HEK293 (cell line): Measurements from ENCODE around the gene MBD5.

Experiments used
- CTCF ChIA-PET: fragments of 350-600 bp; formaldehyde crosslinking; extraction: SDS; loops from one replicate; lab custom pipeline; 2021; ENCODE audit warnings: antibody characterized with exemption; lab: Yijun Ruan, JAX
- POLR2A ChIA-PET: fragments of 300-600 bp; formaldehyde crosslinking; extraction: SDS; loops from one replicate; lab custom pipeline; 2020; ENCODE audit warnings: antibody characterized with exemption, inconsistent platforms; lab: Yijun Ruan, JAX
- H3K27ac ChIP-seq: fragments of 200-500 bp; sonication (Bioruptor generic); 2 replicates; pipeline ENCODE4 v1.5.1; 2014; ENCODE audit warnings: low read depth, low read length, control low read depth, inconsistent platforms; ENCODE audit errors: extremely low read depth
- H3K36me3 ChIP-seq, 2 experiments: fragments of 200-500 bp in 1 of 2; sonication (Bioruptor generic) in 1 of 2; 1 replicate in 1 of 2; 2 replicates in 1 of 2; pipeline ENCODE4 v1.5.1; 2014 to 2017; ENCODE audit warnings: inconsistent platforms in 2 of 2, low read length in 2 of 2; ENCODE audit not compliant: control insufficient read depth in 2 of 2, insufficient read depth in 1 of 2
- H3K4me1 ChIP-seq: fragments of 200-500 bp; sonication (Bioruptor generic); 2 replicates; pipeline ENCODE4 v1.5.1; 2014; ENCODE audit warnings: mild to moderate bottlenecking, low read length, inconsistent platforms; ENCODE audit not compliant: control insufficient read depth, insufficient read depth
- H3K4me3 ChIP-seq: 2 replicates; pipeline ENCODE4 v1.5.1; 2011; ENCODE audit warnings: low read depth, mild to moderate bottlenecking, control low read depth, low read length, moderate library complexity
- H3K9me3 ChIP-seq: fragments of 200-500 bp; sonication (Bioruptor generic); 2 replicates; pipeline ENCODE4 v1.5.1; 2014; ENCODE audit warnings: low read depth, low read length, inconsistent platforms; ENCODE audit not compliant: control insufficient read depth, insufficient read depth
- GLIS2 ChIP-seq: fragments of 450-650 bp; formaldehyde crosslinking; IDR thresholded peaks from 2 replicates; pipeline ENCODE4 v1.5.1; 2016; ENCODE audit warnings: missing biosample characterization, missing genetic modification characterization
- ZIC2 ChIP-seq: fragments of 450-650 bp; formaldehyde crosslinking; IDR thresholded peaks from 2 replicates; pipeline ENCODE4 v1.5.1; 2016; ENCODE audit warnings: missing biosample characterization, missing genetic modification characterization
- ZNF132 ChIP-seq: fragments of 450-650 bp; formaldehyde crosslinking; IDR thresholded peaks from 2 replicates; pipeline ENCODE4 v1.5.1; 2017; ENCODE audit warnings: missing biosample characterization, missing genetic modification characterization, borderline replicate concordance
- ZNF175 ChIP-seq: fragments of 450-650 bp; formaldehyde crosslinking; IDR thresholded peaks from 2 replicates; pipeline ENCODE4 v1.5.1; 2016; ENCODE audit warnings: missing biosample characterization, missing genetic modification characterization
- ZNF202 ChIP-seq: fragments of 450-650 bp; formaldehyde crosslinking; IDR thresholded peaks from 2 replicates; pipeline ENCODE4 v1.5.1; 2016; ENCODE audit warnings: missing biosample characterization, missing genetic modification characterization, borderline replicate concordance
- ZNF214 ChIP-seq: fragments of 450-650 bp; formaldehyde crosslinking; IDR thresholded peaks from 2 replicates; pipeline ENCODE4 v1.5.1; 2017; ENCODE audit warnings: missing biosample characterization, mild to moderate bottlenecking, missing genetic modification characterization, borderline replicate concordance
- ZNF23 ChIP-seq: fragments of 450-650 bp; formaldehyde crosslinking; IDR thresholded peaks from 2 replicates; pipeline ENCODE4 v1.5.1; 2016; ENCODE audit warnings: missing biosample characterization, missing genetic modification characterization, borderline replicate concordance
- ZNF239 ChIP-seq: fragments of 450-650 bp; formaldehyde crosslinking; IDR thresholded peaks from 2 replicates; pipeline ENCODE4 v1.5.1; 2016; ENCODE audit warnings: missing biosample characterization, missing genetic modification characterization
- ZNF311 ChIP-seq: fragments of 450-650 bp; formaldehyde crosslinking; IDR thresholded peaks from 2 replicates; pipeline ENCODE4 v1.5.1; 2017; ENCODE audit warnings: missing biosample characterization, missing genetic modification characterization, borderline replicate concordance
- ZNF354C ChIP-seq: fragments of 450-650 bp; formaldehyde crosslinking; IDR thresholded peaks from 2 replicates; pipeline ENCODE4 v1.5.1; 2016; ENCODE audit warnings: missing biosample characterization, missing genetic modification characterization, low read depth, borderline replicate concordance
- ZNF37A ChIP-seq: fragments of 450-650 bp; IDR thresholded peaks from 2 replicates; pipeline ENCODE4 v1.5.1; 2018; ENCODE audit warnings: missing biosample characterization, missing genetic modification characterization
- ZNF501 ChIP-seq: fragments of 450-650 bp; formaldehyde crosslinking; IDR thresholded peaks from 2 replicates; pipeline ENCODE4 v1.5.1; 2016; ENCODE audit warnings: missing biosample characterization, missing genetic modification characterization
- ZNF530 ChIP-seq: fragments of 450-650 bp; formaldehyde crosslinking; IDR thresholded peaks from 2 replicates; pipeline ENCODE4 v1.5.1; 2016; ENCODE audit warnings: low read depth, missing biosample characterization, missing genetic modification characterization
- ZNF561 ChIP-seq: fragments of 450-650 bp; IDR thresholded peaks from 2 replicates; pipeline ENCODE4 v1.5.1; 2018; ENCODE audit warnings: missing biosample characterization, missing genetic modification characterization, borderline replicate concordance
- ZNF596 ChIP-seq: fragments of 450-650 bp; IDR thresholded peaks from 2 replicates; pipeline ENCODE4 v1.5.0; 2018; ENCODE audit warnings: missing biosample characterization, mild to moderate bottlenecking, missing genetic modification characterization, moderate library complexity
- ZNF623 ChIP-seq: fragments of 450-650 bp; formaldehyde crosslinking; IDR thresholded peaks from 2 replicates; pipeline ENCODE4 v1.5.1; 2016; ENCODE audit warnings: missing biosample characterization, missing genetic modification characterization
- ZNF629 ChIP-seq: fragments of 450-650 bp; formaldehyde crosslinking; IDR thresholded peaks from 2 replicates; pipeline ENCODE4 v1.5.1; 2017; ENCODE audit warnings: missing biosample characterization, missing genetic modification characterization
- ZNF654 ChIP-seq: fragments of 450-650 bp; formaldehyde crosslinking; IDR thresholded peaks from 2 replicates; pipeline ENCODE4 v1.5.1; 2016; ENCODE audit warnings: low read depth, missing biosample characterization, missing genetic modification characterization
- ZNF747 ChIP-seq: fragments of 450-650 bp; formaldehyde crosslinking; IDR thresholded peaks from 2 replicates; pipeline ENCODE4 v1.5.1; 2016; ENCODE audit warnings: missing biosample characterization, missing genetic modification characterization
- ZNF776 ChIP-seq: fragments of 450-650 bp; formaldehyde crosslinking; IDR thresholded peaks from 2 replicates; pipeline ENCODE4 v1.5.0; 2017; ENCODE audit warnings: missing biosample characterization, missing genetic modification characterization, borderline replicate concordance
- ZNF791 ChIP-seq: fragments of 450-650 bp; formaldehyde crosslinking; IDR thresholded peaks from 2 replicates; pipeline ENCODE4 v1.5.1; 2016; ENCODE audit warnings: missing biosample characterization, missing genetic modification characterization
- TF ChIP-seq, protein P1 (sequence below): fragments of 450-650 bp; formaldehyde crosslinking; IDR thresholded peaks from 2 replicates; pipeline ENCODE4 v1.5.1; 2016; ENCODE audit warnings: missing biosample characterization, missing genetic modification characterization
- TF ChIP-seq, protein P2 (sequence below): fragments of 450-650 bp; formaldehyde crosslinking; IDR thresholded peaks from 2 replicates; pipeline ENCODE4 v1.5.1; 2016; ENCODE audit warnings: missing biosample characterization, missing genetic modification characterization, borderline replicate concordance
- TF ChIP-seq, protein P3 (sequence below): fragments of 450-650 bp; formaldehyde crosslinking; IDR thresholded peaks from 2 replicates; pipeline ENCODE4 v1.5.1; 2017; ENCODE audit warnings: missing biosample characterization, missing genetic modification characterization
- TF ChIP-seq, protein P4 (sequence below): fragments of 450-650 bp; formaldehyde crosslinking; IDR thresholded peaks from 2 replicates; pipeline ENCODE4 v1.5.1; 2016; ENCODE audit warnings: missing biosample characterization, missing genetic modification characterization
- TF ChIP-seq, protein P5 (sequence below): fragments of 450-650 bp; formaldehyde crosslinking; IDR thresholded peaks from 2 replicates; pipeline ENCODE4 v1.5.1; 2017; ENCODE audit warnings: missing biosample characterization, mild to moderate bottlenecking, missing genetic modification characterization, moderate library complexity
- TF ChIP-seq, protein P6 (sequence below): fragments of 450-650 bp; formaldehyde crosslinking; IDR thresholded peaks from 2 replicates; pipeline ENCODE4 v1.5.1; 2016; ENCODE audit warnings: missing biosample characterization, missing genetic modification characterization

Gene MBD5

DNA sequence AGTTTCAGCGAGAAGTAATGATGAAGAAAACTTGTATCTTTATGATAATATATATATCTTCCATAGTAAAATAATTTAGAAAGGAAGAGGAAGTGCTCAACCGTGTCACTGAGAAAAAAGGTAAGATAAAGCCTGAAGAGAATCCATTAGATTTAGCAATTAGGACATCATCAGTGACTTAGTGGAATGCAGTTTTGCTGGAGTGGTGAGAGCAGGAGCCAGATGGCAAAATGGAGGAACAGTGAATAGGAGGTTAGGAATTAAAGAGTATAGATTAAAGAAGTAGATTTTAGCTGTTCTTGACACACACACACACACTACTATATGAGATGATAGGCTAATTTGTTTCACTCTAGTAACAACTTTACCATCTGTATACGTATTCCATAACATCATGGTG, 466.5 kb downstream of the MBD5 start:
- no peak for TF ChIP-seq ZNF654 (tag by site-specific recombination)
- TF ChIP-seq ZNF623, result no peak
- no peak for TF ChIP-seq ZNF747 (tag by site-specific recombination)
- no peak for TF ChIP-seq ZNF214
- no peak for TF ChIP-seq ZNF23 (tag by site-specific recombination)
- TF ChIP-seq ZNF175, result no peak
- TF ChIP-seq ZNF132 (tag by site-specific recombination), result no peak
- TF ChIP-seq ZNF37A (tag by site-specific recombination), result no peak
- TF ChIP-seq, protein P1, sequence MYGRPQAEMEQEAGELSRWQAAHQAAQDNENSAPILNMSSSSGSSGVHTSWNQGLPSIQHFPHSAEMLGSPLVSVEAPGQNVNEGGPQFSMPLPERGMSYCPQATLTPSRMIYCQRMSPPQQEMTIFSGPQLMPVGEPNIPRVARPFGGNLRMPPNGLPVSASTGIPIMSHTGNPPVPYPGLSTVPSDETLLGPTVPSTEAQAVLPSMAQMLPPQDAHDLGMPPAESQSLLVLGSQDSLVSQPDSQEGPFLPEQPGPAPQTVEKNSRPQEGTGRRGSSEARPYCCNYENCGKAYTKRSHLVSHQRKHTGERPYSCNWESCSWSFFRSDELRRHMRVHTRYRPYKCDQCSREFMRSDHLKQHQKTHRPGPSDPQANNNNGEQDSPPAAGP (tag by site-specific recombination), result no peak
- no peak for TF ChIP-seq ZNF629 (tag by site-specific recombination)
- no peak for TF ChIP-seq ZNF501 (tag by site-specific recombination)
- TF ChIP-seq, protein P2, sequence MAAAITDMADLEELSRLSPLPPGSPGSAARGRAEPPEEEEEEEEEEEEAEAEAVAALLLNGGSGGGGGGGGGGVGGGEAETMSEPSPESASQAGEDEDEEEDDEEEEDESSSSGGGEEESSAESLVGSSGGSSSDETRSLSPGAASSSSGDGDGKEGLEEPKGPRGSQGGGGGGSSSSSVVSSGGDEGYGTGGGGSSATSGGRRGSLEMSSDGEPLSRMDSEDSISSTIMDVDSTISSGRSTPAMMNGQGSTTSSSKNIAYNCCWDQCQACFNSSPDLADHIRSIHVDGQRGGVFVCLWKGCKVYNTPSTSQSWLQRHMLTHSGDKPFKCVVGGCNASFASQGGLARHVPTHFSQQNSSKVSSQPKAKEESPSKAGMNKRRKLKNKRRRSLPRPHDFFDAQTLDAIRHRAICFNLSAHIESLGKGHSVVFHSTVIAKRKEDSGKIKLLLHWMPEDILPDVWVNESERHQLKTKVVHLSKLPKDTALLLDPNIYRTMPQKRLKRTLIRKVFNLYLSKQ (tag by site-specific recombination), result no peak
- no peak for TF ChIP-seq ZNF791 (tag by site-specific recombination)
- TF ChIP-seq ZNF239 (tag by site-specific recombination), result no peak
- TF ChIP-seq GLIS2 (tag by site-specific recombination), result no peak
- TF ChIP-seq ZNF530 (tag by site-specific recombination), result no peak
- TF ChIP-seq, protein P3, sequence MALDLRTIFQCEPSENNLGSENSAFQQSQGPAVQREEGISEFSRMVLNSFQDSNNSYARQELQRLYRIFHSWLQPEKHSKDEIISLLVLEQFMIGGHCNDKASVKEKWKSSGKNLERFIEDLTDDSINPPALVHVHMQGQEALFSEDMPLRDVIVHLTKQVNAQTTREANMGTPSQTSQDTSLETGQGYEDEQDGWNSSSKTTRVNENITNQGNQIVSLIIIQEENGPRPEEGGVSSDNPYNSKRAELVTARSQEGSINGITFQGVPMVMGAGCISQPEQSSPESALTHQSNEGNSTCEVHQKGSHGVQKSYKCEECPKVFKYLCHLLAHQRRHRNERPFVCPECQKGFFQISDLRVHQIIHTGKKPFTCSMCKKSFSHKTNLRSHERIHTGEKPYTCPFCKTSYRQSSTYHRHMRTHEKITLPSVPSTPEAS (tag by site-specific recombination), result no peak
- no peak for TF ChIP-seq ZIC2 (tag by site-specific recombination)
- TF ChIP-seq ZNF202, result no peak
- TF ChIP-seq, protein P4, sequence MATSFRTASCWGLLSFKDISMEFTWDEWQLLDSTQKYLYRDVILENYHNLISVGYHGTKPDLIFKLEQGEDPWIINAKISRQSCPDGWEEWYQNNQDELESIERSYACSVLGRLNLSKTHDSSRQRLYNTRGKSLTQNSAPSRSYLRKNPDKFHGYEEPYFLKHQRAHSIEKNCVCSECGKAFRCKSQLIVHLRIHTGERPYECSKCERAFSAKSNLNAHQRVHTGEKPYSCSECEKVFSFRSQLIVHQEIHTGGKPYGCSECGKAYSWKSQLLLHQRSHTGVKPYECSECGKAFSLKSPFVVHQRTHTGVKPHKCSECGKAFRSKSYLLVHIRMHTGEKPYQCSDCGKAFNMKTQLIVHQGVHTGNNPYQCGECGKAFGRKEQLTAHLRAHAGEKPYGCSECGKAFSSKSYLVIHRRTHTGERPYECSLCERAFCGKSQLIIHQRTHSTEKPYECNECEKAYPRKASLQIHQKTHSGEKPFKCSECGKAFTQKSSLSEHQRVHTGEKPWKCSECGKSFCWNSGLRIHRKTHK, result no peak
- Histone ChIP-seq H3K4me1 (0 out of 2 replicates have a peak, but pooled peaks cover 3% of the 10 kb centered on the region), H3K27ac (no peak overlapping the region), H3K9me3 (no peaks in the 10 kb centered on the region), H3K36me3 (peaks cover 0 to 5% of the 10 kb centered on the region in 2 experiments; a peak in 1 of 3 replicates), H3K4me3 (no peak overlapping the region)
- CTCF ChIA-PET, result no interaction called here
- POLR2A ChIA-PET, result no interaction called here

DNA sequence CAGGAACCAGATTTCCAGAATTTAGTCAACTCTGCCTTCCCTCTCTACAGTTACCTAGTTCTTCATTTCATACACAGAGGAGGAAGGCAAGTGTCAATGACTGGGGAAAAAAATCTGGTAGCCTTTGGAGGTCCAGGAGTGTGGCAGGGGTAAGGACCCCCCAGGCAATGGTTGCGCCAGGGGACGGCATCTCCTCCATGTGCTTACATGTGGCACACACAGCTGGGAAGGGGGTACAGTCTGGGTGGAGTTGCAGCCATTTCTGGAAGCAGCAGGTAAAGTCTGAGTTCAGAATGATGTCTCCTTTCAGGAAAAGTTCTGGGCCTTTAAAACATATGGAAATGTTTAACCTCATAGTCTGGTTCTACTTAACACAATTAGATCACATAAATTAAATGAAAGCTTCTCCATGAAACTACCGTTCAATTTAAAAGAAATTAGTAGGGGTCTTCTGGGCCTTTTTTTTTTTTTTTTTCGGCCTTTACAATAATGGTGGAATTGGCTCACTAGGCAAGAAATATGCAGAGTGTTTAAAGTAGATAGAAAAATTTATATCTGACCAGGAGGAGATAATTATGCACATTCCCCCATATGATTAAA, 470.0 kb downstream of the MBD5 start:
- Histone ChIP-seq H3K4me3 (no peak overlapping the region), H3K36me3 (peaks cover 0 to 5% of the 10 kb centered on the region in 2 experiments; a peak in 1 of 3 replicates)
- TF ChIP-seq ZNF311 (no peak), ZNF354C (tag by site-specific recombination) (no peak), ZNF561 (tag by site-specific recombination) (no peak), ZNF776 (tag by site-specific recombination) (no peak), ZNF596 (tag by site-specific recombination) (no peak)
- TF ChIP-seq, protein P5, sequence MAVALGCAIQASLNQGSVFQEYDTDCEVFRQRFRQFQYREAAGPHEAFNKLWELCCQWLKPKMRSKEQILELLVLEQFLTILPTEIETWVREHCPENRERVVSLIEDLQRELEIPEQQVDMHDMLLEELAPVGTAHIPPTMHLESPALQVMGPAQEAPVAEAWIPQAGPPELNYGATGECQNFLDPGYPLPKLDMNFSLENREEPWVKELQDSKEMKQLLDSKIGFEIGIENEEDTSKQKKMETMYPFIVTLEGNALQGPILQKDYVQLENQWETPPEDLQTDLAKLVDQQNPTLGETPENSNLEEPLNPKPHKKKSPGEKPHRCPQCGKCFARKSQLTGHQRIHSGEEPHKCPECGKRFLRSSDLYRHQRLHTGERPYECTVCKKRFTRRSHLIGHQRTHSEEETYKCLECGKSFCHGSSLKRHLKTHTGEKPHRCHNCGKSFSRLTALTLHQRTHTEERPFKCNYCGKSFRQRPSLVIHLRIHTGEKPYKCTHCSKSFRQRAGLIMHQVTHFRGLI (tag by site-specific recombination), result no peak
- TF ChIP-seq, protein P6, sequence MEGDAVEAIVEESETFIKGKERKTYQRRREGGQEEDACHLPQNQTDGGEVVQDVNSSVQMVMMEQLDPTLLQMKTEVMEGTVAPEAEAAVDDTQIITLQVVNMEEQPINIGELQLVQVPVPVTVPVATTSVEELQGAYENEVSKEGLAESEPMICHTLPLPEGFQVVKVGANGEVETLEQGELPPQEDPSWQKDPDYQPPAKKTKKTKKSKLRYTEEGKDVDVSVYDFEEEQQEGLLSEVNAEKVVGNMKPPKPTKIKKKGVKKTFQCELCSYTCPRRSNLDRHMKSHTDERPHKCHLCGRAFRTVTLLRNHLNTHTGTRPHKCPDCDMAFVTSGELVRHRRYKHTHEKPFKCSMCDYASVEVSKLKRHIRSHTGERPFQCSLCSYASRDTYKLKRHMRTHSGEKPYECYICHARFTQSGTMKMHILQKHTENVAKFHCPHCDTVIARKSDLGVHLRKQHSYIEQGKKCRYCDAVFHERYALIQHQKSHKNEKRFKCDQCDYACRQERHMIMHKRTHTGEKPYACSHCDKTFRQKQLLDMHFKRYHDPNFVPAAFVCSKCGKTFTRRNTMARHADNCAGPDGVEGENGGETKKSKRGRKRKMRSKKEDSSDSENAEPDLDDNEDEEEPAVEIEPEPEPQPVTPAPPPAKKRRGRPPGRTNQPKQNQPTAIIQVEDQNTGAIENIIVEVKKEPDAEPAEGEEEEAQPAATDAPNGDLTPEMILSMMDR (tag by site-specific recombination), result no peak
- TF ChIP-seq, all 188 proteins: peak for 0
- H3K9me3 ChIP-seq, result no peaks in the 10 kb centered on the region
- CTCF ChIA-PET, result interaction anchor here (0.7 kb wide), 2 partner anchors 77 to 370 kb away, joined by 3 read pairs; no protein-coding TSS in a partner anchor
- 0 out of 2 replicates have a peak, but pooled peaks cover 3% of the 10 kb centered on the region for H3K4me1 ChIP-seq
- no peak overlapping the region for H3K27ac ChIP-seq
- POLR2A ChIA-PET, result interaction anchor here (0.6 kb wide), 1 partner anchor 285 kb away, joined by 3 read pairs; no protein-coding TSS in a partner anchor
